Natural killer cell (primary cell): ENCODE measurements around the gene SYT13. TPM values are rescaled to one million over a fixed set of nuclear protein-coding genes. Genes with fewer than 3 reads are reported as not detected.

ENCODE experiments used
- ATAC-seq, 3 donors: fragments of 150-1000 bp in 2 of 3; fragments of 200-7000 bp in 1 of 3; cut with Tn5 transposase; 1 replicate in 1 of 3; 2 replicates in 2 of 3; pipeline ENCODE4 v1.10.0; 2021; ENCODE audit warnings: mild to moderate bottlenecking in 2 of 3, moderate library complexity in 2 of 3
- DNase-seq, 2 donors: peaks; one replicate each; pipeline versions ENCODE4 v3.0.0 to v3.0.0-alpha.2; 2013 to 2021; ENCODE audit warnings: mixed read lengths in 1 of 2
- H3K27ac ChIP-seq: one replicate; pipeline ENCODE4 v1.5.1; 2013; ENCODE audit warnings: mild to moderate bottlenecking, low read length
- H3K27me3 ChIP-seq: one replicate; pipeline ENCODE4 v1.6.1; 2013; ENCODE audit warnings: low read length; ENCODE audit not compliant: control insufficient read depth, insufficient read depth
- H3K36me3 ChIP-seq: one replicate; pipeline ENCODE4 v1.6.1; 2013; ENCODE audit warnings: low read length; ENCODE audit not compliant: control insufficient read depth, insufficient read depth
- H3K4me1 ChIP-seq: one replicate; pipeline ENCODE4 v1.6.1; 2013; ENCODE audit warnings: low read length; ENCODE audit not compliant: control insufficient read depth, insufficient read depth
- H3K4me3 ChIP-seq: one replicate; pipeline ENCODE4 v1.5.1; 2013; ENCODE audit warnings: low read length
- H3K9me3 ChIP-seq: one replicate; pipeline ENCODE4 v1.6.1; 2013; ENCODE audit warnings: low read length; ENCODE audit not compliant: control insufficient read depth, insufficient read depth
- H3K27ac Mint-ChIP-seq, 2 donors: one replicate each; pipeline ENCODE4 v1.8.0; 2022; ENCODE audit warnings: mild to moderate bottlenecking in 2 of 2, mixed read lengths in 2 of 2, moderate library complexity in 1 of 2
- H3K27me3 Mint-ChIP-seq, 2 donors: one replicate each; pipeline ENCODE4 v1.8.0; 2022; ENCODE audit warnings: low read depth in 2 of 2, mixed read lengths in 2 of 2
- H3K36me3 Mint-ChIP-seq: one replicate; pipeline ENCODE4 v1.8.0; 2022; ENCODE audit warnings: mixed read lengths
- H3K4me1 Mint-ChIP-seq, 2 donors: one replicate each; pipeline ENCODE4 v1.8.0; 2022; ENCODE audit warnings: mixed read lengths in 2 of 2
- H3K4me3 Mint-ChIP-seq: one replicate; pipeline ENCODE4 v1.8.0; 2022; ENCODE audit warnings: mild to moderate bottlenecking, moderate library complexity, mixed read lengths
- H3K9me3 Mint-ChIP-seq, 2 donors: one replicate each; pipeline ENCODE4 v1.8.0; 2022; ENCODE audit warnings: mixed read lengths in 2 of 2
- WGBS: methylation state at CpG from one replicate; pipeline ENCODE4 v1.1.7; 2013; ENCODE audit warnings: missing lambda C conversion rate; ENCODE audit not compliant: insufficient coverage; 5-methylcytosine and 5-hydroxymethylcytosine counted together
- intact Hi-C: fragments of 100-400 bp; cut with micrococcal nuclease; formaldehyde crosslinking; loops from one replicate; pipeline ENCODE4 v1.14.2; 2022
- total RNA-seq, 4 donors: library from RNA; stranded (reverse); fragments of 120-200 nt in 1 of 4; gene quantifications; one replicate each; pipeline versions ENCODE4 v1.2.3 to v1.2.4, GENCODE V29; 2013 to 2022
- TF ChIP-seq, protein P1 (sequence below): fragments of 200-600 bp; IDR thresholded peaks from one replicate; pipeline ENCODE4 v1.8.0; 2022; ENCODE audit warnings: antibody characterized with exemption

The SYT13 gene
- total RNA-seq, 3 donors from 2014 or later (not counting 1 experiment from before 2014, with no cell fraction given): not detected

GRCh38 chr11:45245218-45246045 lies 40.7 kb downstream of the SYT13 start:
- H3K4me1 Mint-ChIP-seq: no peaks in the 10 kb centered on the region
- ATAC-seq: no peak
- no peak overlapping the region for H3K4me3 Mint-ChIP-seq
- DNase-seq: no peak
- TF ChIP-seq, protein P1, sequence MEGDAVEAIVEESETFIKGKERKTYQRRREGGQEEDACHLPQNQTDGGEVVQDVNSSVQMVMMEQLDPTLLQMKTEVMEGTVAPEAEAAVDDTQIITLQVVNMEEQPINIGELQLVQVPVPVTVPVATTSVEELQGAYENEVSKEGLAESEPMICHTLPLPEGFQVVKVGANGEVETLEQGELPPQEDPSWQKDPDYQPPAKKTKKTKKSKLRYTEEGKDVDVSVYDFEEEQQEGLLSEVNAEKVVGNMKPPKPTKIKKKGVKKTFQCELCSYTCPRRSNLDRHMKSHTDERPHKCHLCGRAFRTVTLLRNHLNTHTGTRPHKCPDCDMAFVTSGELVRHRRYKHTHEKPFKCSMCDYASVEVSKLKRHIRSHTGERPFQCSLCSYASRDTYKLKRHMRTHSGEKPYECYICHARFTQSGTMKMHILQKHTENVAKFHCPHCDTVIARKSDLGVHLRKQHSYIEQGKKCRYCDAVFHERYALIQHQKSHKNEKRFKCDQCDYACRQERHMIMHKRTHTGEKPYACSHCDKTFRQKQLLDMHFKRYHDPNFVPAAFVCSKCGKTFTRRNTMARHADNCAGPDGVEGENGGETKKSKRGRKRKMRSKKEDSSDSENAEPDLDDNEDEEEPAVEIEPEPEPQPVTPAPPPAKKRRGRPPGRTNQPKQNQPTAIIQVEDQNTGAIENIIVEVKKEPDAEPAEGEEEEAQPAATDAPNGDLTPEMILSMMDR: no peak
- intact Hi-C loops: no loop called here
- Histone ChIP-seq H3K36me3 (no peaks in the 10 kb centered on the region), H3K27ac (no peak overlapping the region), H3K4me3 (no peak overlapping the region), H3K27me3 (no peaks in the 10 kb centered on the region), H3K9me3 (no peaks in the 10 kb centered on the region), H3K4me1 (no peaks in the 10 kb centered on the region)
- H3K36me3 Mint-ChIP-seq: no peaks in the 10 kb centered on the region
- H3K27me3 Mint-ChIP-seq: peaks cover 0 to 9% of the 10 kb centered on the region in 2 donors
- 79% methylated on average over 7 of the region's 8 CpGs for WGBS
- no peaks in the 10 kb centered on the region for H3K9me3 Mint-ChIP-seq
- no peak overlapping the region for H3K27ac Mint-ChIP-seq

DNA sequence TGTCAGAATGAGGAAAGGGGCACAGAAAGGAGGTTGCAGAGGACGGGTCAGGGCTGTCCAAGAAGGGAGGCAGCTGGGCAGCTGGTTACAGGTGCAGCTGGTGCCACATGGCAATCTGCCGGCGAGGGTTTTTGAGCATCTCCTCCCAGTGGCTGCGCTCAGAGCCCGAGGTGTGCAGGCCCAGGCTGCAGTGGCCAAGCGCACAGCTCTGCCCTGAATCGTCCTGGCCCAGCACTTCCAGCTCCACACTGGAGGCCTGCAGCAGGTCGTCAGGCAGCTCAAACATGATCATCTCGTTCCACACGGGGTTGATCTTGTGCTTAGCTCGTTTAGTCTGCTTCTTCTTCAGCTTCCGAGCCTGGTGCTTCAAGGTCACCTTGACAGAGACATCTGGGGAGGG lies 42.2 kb downstream of the SYT13 start:
- Mint-ChIP-seq H3K36me3 (no peaks in the 10 kb centered on the region), H3K27ac (no peak overlapping the region), H3K27me3 (peaks cover 10 to 12% of the 10 kb centered on the region in 2 donors), H3K4me3 (no peak overlapping the region), H3K4me1 (no peaks in the 10 kb centered on the region), H3K9me3 (no peaks in the 10 kb centered on the region)
- no peaks in the 10 kb centered on the region for H3K27me3 ChIP-seq
- H3K4me1 ChIP-seq: no peaks in the 10 kb centered on the region
- intact Hi-C loops: no loop called here
- WGBS: 85% methylated on average over 12 of the region's 12 CpGs
- no peak overlapping the region for H3K27ac ChIP-seq
- ATAC-seq (no peak), DNase-seq (no peak)
- H3K4me3 ChIP-seq: no peak overlapping the region
- H3K9me3 ChIP-seq: no peaks in the 10 kb centered on the region
- H3K36me3 ChIP-seq: no peaks in the 10 kb centered on the region
- TF ChIP-seq, protein P1: no peak

GRCh38 chr11:45239733-45240132 lies 46.4 kb downstream of the SYT13 start:
- intact Hi-C loops: no loop called here
- peaks cover 15 to 21% of the 10 kb centered on the region in 2 donors for H3K27me3 Mint-ChIP-seq
- no peaks in the 10 kb centered on the region for H3K4me1 Mint-ChIP-seq
- H3K27ac Mint-ChIP-seq: no peak overlapping the region
- Histone ChIP-seq H3K9me3 (no peaks in the 10 kb centered on the region), H3K36me3 (no peaks in the 10 kb centered on the region), H3K27me3 (no peaks in the 10 kb centered on the region), H3K27ac (no peak overlapping the region), H3K4me3 (no peak overlapping the region), H3K4me1 (no peaks in the 10 kb centered on the region)
- no peaks in the 10 kb centered on the region for H3K9me3 Mint-ChIP-seq
- no peak overlapping the region for H3K4me3 Mint-ChIP-seq
- DNase-seq (no peak), ATAC-seq (no peak)
- no peaks in the 10 kb centered on the region for H3K36me3 Mint-ChIP-seq
- WGBS: no CpG with 5 or more reads among the region's 1 CpG
- TF ChIP-seq, protein P1: no peak
